ENCODE measurements around the gene PDGFRB.

The PDGFRB gene

DNA sequence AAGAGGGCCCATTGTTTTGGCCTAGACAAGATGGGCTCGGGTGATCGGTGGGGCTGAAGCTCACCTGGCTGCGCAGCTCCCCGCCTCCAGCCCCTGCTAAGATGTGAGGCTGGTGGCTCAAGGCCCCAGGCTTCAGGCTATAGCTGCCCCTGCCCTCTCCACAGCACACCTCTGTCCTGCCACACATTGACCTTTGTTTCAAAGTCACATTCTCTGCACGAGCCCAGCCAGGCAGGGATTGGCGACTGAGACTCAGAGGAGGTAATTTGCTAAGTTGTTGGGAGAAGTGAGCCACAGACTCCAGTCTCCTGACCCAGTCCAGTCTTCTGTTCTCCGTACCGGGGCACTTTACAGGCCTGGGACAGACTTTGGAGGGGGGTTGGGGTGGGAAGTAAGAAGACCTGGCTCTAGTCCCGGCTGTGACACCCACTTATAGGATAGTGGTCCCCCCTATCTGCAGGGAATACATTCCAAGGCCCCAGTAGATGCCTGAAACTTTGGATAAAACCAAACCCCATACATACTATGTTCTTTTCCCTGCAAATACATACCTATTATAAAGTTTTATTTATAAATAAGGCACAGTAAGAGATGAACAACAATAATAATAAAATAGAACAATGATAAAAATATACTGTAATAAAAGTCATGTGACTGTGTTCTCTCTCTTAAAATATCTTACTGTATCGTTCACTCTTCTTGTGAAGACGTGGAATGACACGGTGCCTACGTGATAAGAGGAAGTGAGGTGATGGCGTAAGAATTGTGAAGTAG, 13.3 kb downstream of the PDGFRB start:
- CTCF ChIA-PET, result interaction anchor here (0.7 to 9.5 kb wide), 3 partner anchors 12 to 17 kb away, joined by 3 to 52 read pairs (median 4); no protein-coding TSS in a partner anchor
- H3K4me3 ChIP-seq (ENCODE audit: low read depth, low read length), result no peak overlapping the region
- POLR2A ChIA-PET, result interaction anchor here (1.3 to 9.7 kb wide), 2 partner anchors 10 to 11 kb away, joined by 9 to 115 read pairs; partner anchors contain the start of gene PDGFRB
- no peak for DNase-seq (ENCODE audit: low read depth, low spot score)
- TF ChIP-seq, protein P1, sequence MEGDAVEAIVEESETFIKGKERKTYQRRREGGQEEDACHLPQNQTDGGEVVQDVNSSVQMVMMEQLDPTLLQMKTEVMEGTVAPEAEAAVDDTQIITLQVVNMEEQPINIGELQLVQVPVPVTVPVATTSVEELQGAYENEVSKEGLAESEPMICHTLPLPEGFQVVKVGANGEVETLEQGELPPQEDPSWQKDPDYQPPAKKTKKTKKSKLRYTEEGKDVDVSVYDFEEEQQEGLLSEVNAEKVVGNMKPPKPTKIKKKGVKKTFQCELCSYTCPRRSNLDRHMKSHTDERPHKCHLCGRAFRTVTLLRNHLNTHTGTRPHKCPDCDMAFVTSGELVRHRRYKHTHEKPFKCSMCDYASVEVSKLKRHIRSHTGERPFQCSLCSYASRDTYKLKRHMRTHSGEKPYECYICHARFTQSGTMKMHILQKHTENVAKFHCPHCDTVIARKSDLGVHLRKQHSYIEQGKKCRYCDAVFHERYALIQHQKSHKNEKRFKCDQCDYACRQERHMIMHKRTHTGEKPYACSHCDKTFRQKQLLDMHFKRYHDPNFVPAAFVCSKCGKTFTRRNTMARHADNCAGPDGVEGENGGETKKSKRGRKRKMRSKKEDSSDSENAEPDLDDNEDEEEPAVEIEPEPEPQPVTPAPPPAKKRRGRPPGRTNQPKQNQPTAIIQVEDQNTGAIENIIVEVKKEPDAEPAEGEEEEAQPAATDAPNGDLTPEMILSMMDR (IDR thresholded peaks at IDR 0.05; ENCODE audit: insufficient read depth, low read length, missing control alignments), result no peak

DNA sequence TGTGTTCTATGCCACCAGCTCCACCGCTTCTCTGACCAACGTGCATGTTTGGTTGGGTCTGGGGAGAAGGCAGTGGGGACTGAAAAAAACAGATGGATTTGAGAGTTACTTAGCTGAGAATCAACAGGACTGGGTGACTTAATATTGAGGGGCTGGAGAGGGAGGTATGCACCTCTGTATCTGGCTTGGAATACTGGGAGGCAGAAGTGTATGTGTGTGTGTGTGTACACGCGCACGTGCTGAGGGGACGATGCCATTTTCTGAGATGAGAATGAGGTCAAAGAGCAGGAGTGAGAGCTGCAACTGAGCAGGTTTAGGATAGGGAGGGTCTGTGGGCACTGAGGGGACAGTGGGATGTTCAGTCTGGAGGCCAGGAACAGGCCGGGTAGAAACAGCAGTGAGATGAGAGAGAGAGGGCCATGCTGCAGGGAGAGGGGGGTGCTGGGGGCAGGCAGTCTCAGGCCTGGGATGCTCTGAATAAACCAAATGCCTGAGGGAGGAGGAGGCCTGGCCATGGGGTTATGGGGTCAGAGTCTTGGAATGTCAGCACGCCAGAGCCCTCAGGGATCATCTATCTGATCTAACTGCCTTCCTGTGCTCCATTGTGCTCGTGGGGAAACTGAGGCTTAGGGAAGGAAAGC, 14.0 kb downstream of the PDGFRB start:
- no peak for DNase-seq (ENCODE audit: low read depth, low spot score)
- H3K4me3 ChIP-seq (ENCODE audit: low read depth, low read length), result no peak overlapping the region
- POLR2A ChIA-PET, result interaction anchor here (9.7 kb wide), 1 partner anchor 11 kb away, joined by 115 read pairs; the partner anchor contains the start of gene PDGFRB
- CTCF ChIA-PET, result interaction anchor here (3.6 to 9.5 kb wide), 2 partner anchors 12 to 13 kb away, joined by 22 to 52 read pairs; partner anchors contain the start of gene PDGFRB
- TF ChIP-seq, protein P1 (IDR thresholded peaks at IDR 0.05; ENCODE audit: insufficient read depth, low read length, missing control alignments), result no peak

DNA sequence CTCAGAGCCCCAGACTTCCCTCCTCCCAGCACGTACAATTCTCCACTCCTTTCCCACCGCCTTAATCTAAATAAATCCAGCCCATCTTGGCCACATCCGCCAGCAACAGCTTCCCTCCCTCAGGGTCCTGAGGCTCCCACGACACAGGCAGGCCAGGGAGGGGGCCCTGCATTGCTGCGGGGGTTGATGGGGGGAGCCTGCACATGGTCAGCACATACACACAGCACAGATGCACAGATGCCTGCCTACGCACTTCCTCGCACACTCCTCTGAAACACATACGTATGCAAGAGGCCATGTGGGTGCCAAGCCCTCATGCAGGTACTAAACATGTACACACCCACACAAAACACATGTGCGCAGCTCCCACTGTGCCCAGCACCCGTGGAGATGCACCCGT, 14.8 kb downstream of the PDGFRB start:
- ChIA-PET CTCF (interaction anchor here (3.6 to 16.8 kb wide), 3 partner anchors 11 to 77 kb away, joined by 22 to 222 read pairs (median 52); partner anchors contain the start of gene PDGFRB), POLR2A (interaction anchor here (1.0 to 9.7 kb wide), 2 partner anchors 11 to 18 kb away, joined by 3 to 115 read pairs; partner anchors contain the start of gene PDGFRB)
- peak; percentile 83 for DNase-seq (ENCODE audit: low read depth, low spot score)
- TF ChIP-seq, protein P1 (IDR thresholded peaks at IDR 0.05; ENCODE audit: insufficient read depth, low read length, missing control alignments), result no peak
- H3K4me3 ChIP-seq (ENCODE audit: low read depth, low read length), result no peak overlapping the region; the same call in 1 of the 2 replicates

DNA sequence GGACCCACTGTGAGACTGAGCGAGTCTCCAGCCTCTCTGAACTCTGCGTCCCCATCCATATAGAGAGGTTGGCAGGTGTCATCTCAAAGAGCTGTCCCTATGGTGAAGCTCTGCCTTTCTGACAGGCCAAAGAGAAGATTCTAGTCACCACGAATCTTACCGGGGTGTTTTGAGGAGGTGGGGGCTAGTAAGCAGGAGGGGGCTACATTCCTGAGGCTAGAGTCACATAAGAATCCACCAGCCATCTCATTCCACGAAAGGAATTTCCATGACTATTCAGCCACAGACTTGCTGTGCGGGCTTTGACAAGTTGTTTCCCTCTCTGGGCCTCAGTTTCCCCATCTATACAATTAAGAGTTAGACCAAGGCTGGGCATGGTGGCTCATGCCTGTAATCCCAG, 16.3 kb downstream of the PDGFRB start:
- H3K4me3 ChIP-seq (ENCODE audit: low read depth, low read length), result peak overlapping the region; percentile 18; the same call in 1 of the 2 replicates
- TF ChIP-seq, protein P1 (IDR thresholded peaks at IDR 0.05; ENCODE audit: insufficient read depth, low read length, missing control alignments), result no peak
- DNase-seq (ENCODE audit: low read depth, low spot score), result no peak
- ChIA-PET CTCF (interaction anchor here (0.9 to 16.8 kb wide), 6 partner anchors 10 to 79 kb away, joined by 3 to 222 read pairs (median 12); partner anchors contain the start of gene PDGFRB), POLR2A (interaction anchor here (1.0 to 9.7 kb wide), 5 partner anchors 9 to 138 kb away, joined by 3 to 115 read pairs (median 3); partner anchors contain the start of genes HMGXB3, PDGFRB and TIGD6)

DNA sequence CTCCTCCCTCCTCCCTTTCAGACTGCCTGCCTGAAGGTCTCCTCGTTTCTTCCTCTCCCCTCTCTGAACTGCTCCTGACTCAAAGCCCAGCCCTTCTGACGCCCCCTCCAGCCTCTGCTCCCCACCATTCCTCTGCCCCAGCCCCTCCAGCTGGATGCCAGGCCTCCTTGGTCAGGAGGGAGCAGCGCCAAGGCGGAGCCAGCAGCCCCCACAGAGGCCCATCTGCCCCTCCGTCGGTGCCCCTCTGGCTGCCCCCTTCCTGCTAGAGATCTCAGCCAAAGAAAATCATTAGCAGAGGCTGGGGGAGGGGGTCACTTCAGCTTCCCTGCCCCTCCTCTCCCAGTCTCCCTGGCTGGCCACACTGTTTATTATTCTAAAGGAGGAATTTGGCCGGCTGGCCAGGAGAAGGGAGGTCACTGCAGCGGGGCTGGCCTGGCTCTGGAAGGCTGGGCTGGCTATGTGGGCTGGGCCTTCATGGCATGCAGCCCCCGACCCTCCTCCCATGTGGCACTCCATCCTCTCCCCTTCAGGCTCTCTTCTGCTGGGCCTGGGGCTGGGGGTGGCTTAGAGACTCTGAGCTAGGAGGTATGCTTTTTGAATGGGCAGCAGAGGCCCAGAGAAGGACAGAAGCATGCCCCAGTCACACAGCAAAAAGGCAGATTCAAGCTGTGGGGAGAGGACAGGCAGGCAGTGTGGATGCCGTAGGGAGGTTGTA, 16.9 kb downstream of the PDGFRB start:
- ChIA-PET POLR2A (interaction anchor here (0.5 to 9.7 kb wide), 10 partner anchors 8 to 138 kb away, joined by 3 to 115 read pairs (median 3); partner anchors contain the start of genes HMGXB3, PDGFRB and TIGD6), CTCF (interaction anchor here (1.0 to 16.8 kb wide), 5 partner anchors 9 to 80 kb away, joined by 3 to 222 read pairs (median 22); partner anchors contain the start of gene PDGFRB)
- TF ChIP-seq, protein P1 (IDR thresholded peaks at IDR 0.05; ENCODE audit: insufficient read depth, low read length, missing control alignments), result no peak
- peak overlapping the region; percentile 32 for H3K4me3 ChIP-seq (ENCODE audit: low read depth, low read length)
- DNase-seq (ENCODE audit: low read depth, low spot score), result no peak
